Measurements from ENCODE around the gene ARRB1. TPM values are rescaled to one million over a fixed set of nuclear protein-coding genes. Genes with fewer than 3 reads are reported as not detected.

ARRB1 gene
- total and polyA plus RNA-seq, 9 of the 15 experiments (the other 6 are each of a cell fraction or from before 2014, with no cell fraction given) = 6.6 to 45.4 (median 28.5) TPM

GRCh38 chr11:75389276-75389605, 37.8 kb upstream of the ARRB1 start (continued):
- TF ChIP-seq XRCC5 (IDR thresholded peaks at IDR 0.05; ENCODE audit: low read depth, low read length) (no peak), ZNF133 (CRISPR knock-in tag; IDR thresholded peaks at IDR 0.05) (no peak)

GRCh38 chr11:75388386-75389275, 37.2 kb upstream of the ARRB1 start:
- POLR2A ChIA-PET = interaction anchor here (0.6 to 3.1 kb wide), 7 partner anchors 11 to 420 kb away, joined by 3 to 29 read pairs (median 3); partner anchors contain the start of gene RPS3
- 21% methylated on average over 9 of the region's 9 CpGs for WGBS (ENCODE audit: insufficient coverage, low coverage, missing lambda C conversion rate)
- Histone ChIP-seq H3K27ac (ENCODE audit: extremely low read depth, low read depth, low read length) (peak overlapping the region; percentile 37; the same call in 1 of the 3 replicates), H3K27me3 (ENCODE audit: control insufficient read depth in 2 of 2, insufficient read depth in 2 of 2, low read length in 2 of 2) (no peaks in the 10 kb centered on the region), H3K4me3 (no peak overlapping the region), H3K4me1 (replicated peaks in 1 of 2; ENCODE audit: control insufficient read depth in 2 of 2, insufficient read depth in 2 of 2, low read length in 2 of 2) (peaks cover 15% of the 10 kb centered on the region in 2 experiments), H3K9ac (ENCODE audit: insufficient read depth in 1 of 2, low read depth in 2 of 2, low read length in 2 of 2) (peak overlapping the region; percentile 40 to 78; a peak in 3 of 4 replicates), H2AFZ (ENCODE audit: low read depth, low read length) (peak overlapping the region; percentile 79), H3K9me1 (ENCODE audit: control insufficient read depth, insufficient read depth, low read length) (no peaks in the 10 kb centered on the region), H3K36me3 (ENCODE audit: control insufficient read depth, insufficient read depth, low read length) (no peaks in the 10 kb centered on the region), H4K20me1 (replicated peaks; ENCODE audit: control insufficient read depth, insufficient read depth, low read length) (no peaks in the 10 kb centered on the region), H3K9me3 (replicated peaks; ENCODE audit: control insufficient read depth, insufficient read depth, low read depth, low read length) (no peaks in the 10 kb centered on the region), H3K4me2 (ENCODE audit: insufficient read depth, low read length) (peak overlapping the region; percentile 61), H3K79me2 (ENCODE audit: control insufficient read depth, insufficient read depth, low read length) (no peaks in the 10 kb centered on the region)
- intact Hi-C loops (cut with micrococcal nuclease) (loop anchor here (1.0 to 5.0 kb wide), 3 partner anchors 56 to 484 kb away; no protein-coding TSS in a partner anchor), in situ Hi-C loops (cut with MboI) (no loop called here)
- BruUV-seq (replicated peaks) = no TSS peak
- CTCF ChIA-PET (ENCODE audit: low intra/inter-chr PET ratio) = interaction anchor here (0.6 to 3.5 kb wide), 12 partner anchors 52 to 1125 kb away, joined by 3 to 38 read pairs (median 4); no protein-coding TSS in a partner anchor
- DNase-seq (ENCODE audit: extremely low read depth in 1 of 4, low spot score in 3 of 4) = peak; percentile 76 to 90 (median 80)
- peak; percentile 86 for ATAC-seq
- peak; percentile 93 for FAIRE-seq
- TF ChIP-seq MNT (conservative IDR thresholded peaks at IDR 0.05) = peak in 1 of 2 experiments; percentile 57; a peak in 1 of 4 replicates
- TF ChIP-seq NFIC (IDR thresholded peaks at IDR 0.05) = peak; percentile 99
- TF ChIP-seq LCOR (CRISPR knock-in tag; IDR thresholded peaks at IDR 0.05) = peak; percentile 81
- TF ChIP-seq MAZ (CRISPR knock-in tag; conservative IDR thresholded peaks at IDR 0.05 in 1 of 2, IDR thresholded peaks at IDR 0.05 in 1 of 2) = peak in 1 of 2 experiments; percentile 77; a peak in 3 of 4 replicates
- peak; percentile 81 to 94 (median 89) for TF ChIP-seq CTCF (IDR thresholded peaks at IDR 0.05 in 2 of 3, conservative IDR thresholded peaks at IDR 0.05 in 1 of 3; ENCODE audit: insufficient read depth in 2 of 3, low read depth in 1 of 3, low read length in 3 of 3)
- TF ChIP-seq EHMT2 (IDR thresholded peaks at IDR 0.05) = peak; percentile 62; the same call in 1 of the 2 replicates
- TF ChIP-seq GABPB1 (CRISPR knock-in tag; IDR thresholded peaks at IDR 0.05) = 0 out of 2 replicates have a peak, but pooled peaks have one; percentile 36
- TF ChIP-seq SMAD4 (CRISPR knock-in tag; conservative IDR thresholded peaks at IDR 0.05) = 0 out of 2 replicates have a peak, but pooled peaks have one; percentile 45
- TF ChIP-seq NFIX (CRISPR knock-in tag; IDR thresholded peaks at IDR 0.05; ENCODE audit: low read depth) = peak; percentile 72
- TF ChIP-seq YY1 (IDR thresholded peaks at IDR 0.05; ENCODE audit: borderline replicate concordance in 1 of 3, control insufficient read depth in 1 of 3, extremely low read depth in 1 of 3, insufficient read depth in 3 of 3, insufficient read length in 1 of 3, insufficient replicate concordance in 2 of 3, low read depth in 1 of 3, low read length in 2 of 3) = peak; percentile 44 to 92 (median 84)
- TF ChIP-seq ARID2 (IDR thresholded peaks at IDR 0.05) = peak; percentile 64
